NCI-H510A treated with DMSO at 0.1 percent for 48 hours (cell line): Measurements from ENCODE around the gene CDC5L.
A peak's percentile ranks its signal among the peaks of the same experiment; 100 is the strongest.
"Not testable (repeated sequence)": the region's sequence is repeated elsewhere in the genome, so short reads cannot be mapped to it uniquely, and the experiment has no call there.

Experiments used
- DNase-seq: peaks from one replicate; lab custom pipeline; 2025; lab: John Stamatoyannopoulos, UW

CDC5L gene

GRCh38 chr6:44415449-44415848, 27.9 kb downstream of the CDC5L start:
- no peak for DNase-seq

GRCh38 chr6:44415873-44416502, 28.5 kb downstream of the CDC5L start:
- no peak for DNase-seq

GRCh38 chr6:44422531-44422930, 35.0 kb downstream of the CDC5L start:
- DNase-seq = no peak

- DNase-seq = no peak
These were observed 35.8 kb downstream of the CDC5L start for GRCh38 chr6:44423306-44423705.

- DNase-seq = no peak
These were observed 38.4 kb downstream of the CDC5L start for GRCh38 chr6:44425951-44426350.

- no peak for DNase-seq
These were observed 41.2 kb downstream of the CDC5L start for GRCh38 chr6:44428682-44429081.

- no peak for DNase-seq
These were observed 42.8 kb downstream of the CDC5L start for GRCh38 chr6:44430326-44430725.

GRCh38 chr6:44431118-44431725, 43.7 kb downstream of the CDC5L start:
- DNase-seq = peak; percentile 71

- DNase-seq = no peak
These were observed 44.7 kb downstream of the CDC5L start for GRCh38 chr6:44432227-44432626.

GRCh38 chr6:44432726-44433125, 45.2 kb downstream of the CDC5L start:
- DNase-seq = no peak

- no peak for DNase-seq
These were observed 48.0 kb downstream of the CDC5L start for GRCh38 chr6:44435500-44435899.

- no peak for DNase-seq
These were observed 51.3 kb downstream of the CDC5L start for GRCh38 chr6:44438827-44439226.

GRCh38 chr6:44439270-44440045, 52.0 kb downstream of the CDC5L start:
- DNase-seq = no peak

GRCh38 chr6:44441091-44441855, 53.8 kb downstream of the CDC5L start:
- no peak for DNase-seq

- no peak for DNase-seq
These were observed 54.7 kb downstream of the CDC5L start for GRCh38 chr6:44442236-44442635.

- DNase-seq = no peak
These were observed 55.4 kb downstream of the CDC5L start for GRCh38 chr6:44442833-44443444.

GRCh38 chr6:44444853-44445252, 57.3 kb downstream of the CDC5L start:
- no peak for DNase-seq

GRCh38 chr6:44446626-44447300, 59.3 kb downstream of the CDC5L start:
- DNase-seq = no peak

- DNase-seq = not testable (repeated sequence)
These were observed 61.7 kb downstream of the CDC5L start for GRCh38 chr6:44449181-44449580.

GRCh38 chr6:44451803-44452695, 64.5 kb downstream of the CDC5L start:
- no peak for DNase-seq
